ENCODE data around the gene NHS.

NHS gene

GRCh38 chrX:17769701-17770269, 394.8 kb downstream of the NHS start:
- H3K27ac ChIP-seq = no peak overlapping the region
- TF ChIP-seq, protein P1, sequence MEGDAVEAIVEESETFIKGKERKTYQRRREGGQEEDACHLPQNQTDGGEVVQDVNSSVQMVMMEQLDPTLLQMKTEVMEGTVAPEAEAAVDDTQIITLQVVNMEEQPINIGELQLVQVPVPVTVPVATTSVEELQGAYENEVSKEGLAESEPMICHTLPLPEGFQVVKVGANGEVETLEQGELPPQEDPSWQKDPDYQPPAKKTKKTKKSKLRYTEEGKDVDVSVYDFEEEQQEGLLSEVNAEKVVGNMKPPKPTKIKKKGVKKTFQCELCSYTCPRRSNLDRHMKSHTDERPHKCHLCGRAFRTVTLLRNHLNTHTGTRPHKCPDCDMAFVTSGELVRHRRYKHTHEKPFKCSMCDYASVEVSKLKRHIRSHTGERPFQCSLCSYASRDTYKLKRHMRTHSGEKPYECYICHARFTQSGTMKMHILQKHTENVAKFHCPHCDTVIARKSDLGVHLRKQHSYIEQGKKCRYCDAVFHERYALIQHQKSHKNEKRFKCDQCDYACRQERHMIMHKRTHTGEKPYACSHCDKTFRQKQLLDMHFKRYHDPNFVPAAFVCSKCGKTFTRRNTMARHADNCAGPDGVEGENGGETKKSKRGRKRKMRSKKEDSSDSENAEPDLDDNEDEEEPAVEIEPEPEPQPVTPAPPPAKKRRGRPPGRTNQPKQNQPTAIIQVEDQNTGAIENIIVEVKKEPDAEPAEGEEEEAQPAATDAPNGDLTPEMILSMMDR (IDR thresholded peaks at IDR 0.05) = no peak
- TF ChIP-seq ZFX (IDR thresholded peaks at IDR 0.05; ENCODE audit: borderline replicate concordance) = no peak

- no peak overlapping the region for H3K27ac ChIP-seq
- TF ChIP-seq, protein P1 (IDR thresholded peaks at IDR 0.05) = no peak
- no peak for TF ChIP-seq ZFX (IDR thresholded peaks at IDR 0.05; ENCODE audit: borderline replicate concordance)
These were observed 398.3 kb downstream of the NHS start for GRCh38 chrX:17773221-17773876.

- no peak for TF ChIP-seq ZFX (IDR thresholded peaks at IDR 0.05; ENCODE audit: borderline replicate concordance)
- TF ChIP-seq, protein P1 (IDR thresholded peaks at IDR 0.05) = no peak
- H3K27ac ChIP-seq = no peak overlapping the region
These were observed 399.1 kb downstream of the NHS start for GRCh38 chrX:17774053-17774452.

DNA sequence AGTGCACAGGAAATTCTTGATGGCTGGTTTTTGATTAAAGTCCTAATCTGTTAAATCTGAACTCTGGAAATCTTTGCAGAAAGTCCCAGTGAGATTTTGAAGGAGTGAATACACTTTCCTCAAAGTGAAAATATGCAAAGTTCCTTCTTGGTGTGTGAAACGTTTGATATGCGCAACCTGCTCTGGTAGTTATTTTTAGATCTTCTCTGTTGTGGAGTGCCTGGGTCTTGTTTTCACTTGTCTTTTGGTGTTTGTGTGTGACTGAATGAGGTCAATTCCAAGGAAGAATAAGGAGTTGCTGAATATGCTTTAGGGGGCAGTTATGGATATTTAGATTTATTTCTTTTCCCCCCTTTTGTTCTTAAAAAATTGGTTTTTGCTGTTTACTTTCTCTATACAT, 404.0 kb downstream of the NHS start:
- TF ChIP-seq, protein P1 (IDR thresholded peaks at IDR 0.05) = no peak
- no peak for TF ChIP-seq ZFX (IDR thresholded peaks at IDR 0.05; ENCODE audit: borderline replicate concordance)
- no peak overlapping the region for H3K27ac ChIP-seq

GRCh38 chrX:17779434-17779833, 404.4 kb downstream of the NHS start:
- TF ChIP-seq, protein P1 (IDR thresholded peaks at IDR 0.05) = no peak
- no peak for TF ChIP-seq ZFX (IDR thresholded peaks at IDR 0.05; ENCODE audit: borderline replicate concordance)
- no peak overlapping the region for H3K27ac ChIP-seq
